CD14-positive monocyte (primary cell): ENCODE data around the gene ERGIC1. TPM values are rescaled to one million over a fixed set of nuclear protein-coding genes. Genes with fewer than 3 reads are reported as not detected.

Source experiments
- DNase-seq, 3 donors: peaks; one replicate each; pipeline ENCODE4 v3.0.0-alpha.2; 2011 to 2022
- H2AFZ ChIP-seq: 2 replicates; pipeline ENCODE4 v1.6.0; 2012; ENCODE audit warnings: mild to moderate bottlenecking, low read depth, low read length, inconsistent platforms; ENCODE audit not compliant: insufficient read depth, poor library complexity, severe bottlenecking
- H3K27ac ChIP-seq, 2 donors: 1 replicate in 1 of 2; 2 replicates in 1 of 2; pipeline ENCODE4 v1.5.1; 2012 to 2013; ENCODE audit warnings: low read length in 2 of 2, control low read depth in 1 of 2, inconsistent platforms in 1 of 2, low read depth in 1 of 2, mild to moderate bottlenecking in 1 of 2
- H3K27me3 ChIP-seq, 2 donors: one replicate each; pipeline versions ENCODE4 v1.6.0 to v1.6.1; 2011 to 2013; ENCODE audit warnings: low read length in 2 of 2; ENCODE audit not compliant: control insufficient read depth in 2 of 2, insufficient read depth in 2 of 2
- H3K36me3 ChIP-seq, 2 donors: replicated peaks in 1 of 2; 1 replicate in 1 of 2; 2 replicates in 1 of 2; pipeline versions ENCODE4 v1.5.1 to v1.6.1; 2012 to 2013; ENCODE audit warnings: low read length in 2 of 2, control low read depth in 1 of 2, inconsistent platforms in 1 of 2, mild to moderate bottlenecking in 1 of 2; ENCODE audit not compliant: insufficient read depth in 2 of 2, control insufficient read depth in 1 of 2
- H3K4me1 ChIP-seq, 2 donors: 1 replicate in 1 of 2; 2 replicates in 1 of 2; pipeline versions ENCODE4 v1.5.1 to v1.6.1; 2012 to 2013; ENCODE audit warnings: low read length in 2 of 2, control low read depth in 1 of 2, inconsistent platforms in 1 of 2, mild to moderate bottlenecking in 1 of 2, moderate library complexity in 1 of 2; ENCODE audit not compliant: insufficient read depth in 2 of 2, control insufficient read depth in 1 of 2
- H3K4me2 ChIP-seq: replicated peaks from 2 replicates; pipeline ENCODE3; 2012; ENCODE audit warnings: low read length, moderate library complexity, mild to moderate bottlenecking; ENCODE audit not compliant: poor library complexity, severe bottlenecking; ENCODE audit errors: extremely low read depth
- H3K4me3 ChIP-seq, 3 experiments: fragments of 200-600 bp in 1 of 3; sonication (generic) in 1 of 3; replicated peaks in 1 of 3; 1 replicate in 2 of 3; 2 replicates in 1 of 3; pipeline ENCODE4 v1.5.1; 2011 to 2013; ENCODE audit warnings: low read length in 3 of 3, mild to moderate bottlenecking in 3 of 3, control low read depth in 2 of 3, low read depth in 2 of 3, inconsistent platforms in 1 of 3, moderate library complexity in 1 of 3
- H3K79me2 ChIP-seq: 2 replicates; pipeline ENCODE4 v1.6.0; 2012; ENCODE audit warnings: mild to moderate bottlenecking, control low read depth, inconsistent platforms, low read length, moderate library complexity; ENCODE audit not compliant: insufficient read depth
- H3K9ac ChIP-seq: 2 replicates; pipeline ENCODE4 v1.6.0; 2017; ENCODE audit warnings: low read length, mild to moderate bottlenecking; ENCODE audit not compliant: insufficient read depth, poor library complexity, severe bottlenecking
- H3K9me3 ChIP-seq, 2 donors: replicated peaks in 1 of 2; 1 replicate in 1 of 2; 2 replicates in 1 of 2; pipeline versions ENCODE4 v1.5.1 to v1.6.1; 2012 to 2013; ENCODE audit warnings: low read length in 2 of 2, control low read depth in 1 of 2; ENCODE audit not compliant: control insufficient read depth in 1 of 2, insufficient read depth in 1 of 2
- H4K20me1 ChIP-seq: 2 replicates; pipeline ENCODE4 v1.6.0; 2012; ENCODE audit warnings: mild to moderate bottlenecking, low read length, control low read depth, moderate library complexity; ENCODE audit not compliant: insufficient read depth
- H3K27ac Mint-ChIP-seq, 7 donors: one replicate each; pipeline ENCODE4 v1.8.0; 2020; ENCODE audit warnings: mild to moderate bottlenecking in 7 of 7, mixed read lengths in 7 of 7, moderate library complexity in 6 of 7, inconsistent platforms in 2 of 7
- H3K27me3 Mint-ChIP-seq, 3 donors: one replicate each; pipeline ENCODE4 v1.8.0; 2021 to 2022; ENCODE audit warnings: low read depth in 3 of 3, mild to moderate bottlenecking in 3 of 3, mixed read lengths in 3 of 3, moderate library complexity in 3 of 3, inconsistent platforms in 1 of 3
- H3K36me3 Mint-ChIP-seq, 2 donors: one replicate each; pipeline ENCODE4 v1.8.0; 2020; ENCODE audit warnings: mixed read lengths in 2 of 2, inconsistent platforms in 1 of 2, mild to moderate bottlenecking in 1 of 2
- H3K4me1 Mint-ChIP-seq: one replicate; pipeline ENCODE4 v1.8.0; 2020; ENCODE audit warnings: mild to moderate bottlenecking, mixed read lengths
- H3K4me3 Mint-ChIP-seq, 2 donors: one replicate each; pipeline ENCODE4 v1.8.0; 2020; ENCODE audit warnings: mild to moderate bottlenecking in 2 of 2, mixed read lengths in 2 of 2, moderate library complexity in 1 of 2
- H3K9me3 Mint-ChIP-seq, 7 donors: one replicate each; pipeline ENCODE4 v1.8.0; 2020 to 2022; ENCODE audit warnings: mixed read lengths in 7 of 7, mild to moderate bottlenecking in 6 of 7, moderate library complexity in 6 of 7, inconsistent platforms in 2 of 7
- WGBS: methylation state at CpG from one replicate; pipeline ENCODE4 v1.1.5; 2013; ENCODE audit warnings: missing lambda C conversion rate; ENCODE audit not compliant: insufficient coverage; 5-methylcytosine and 5-hydroxymethylcytosine counted together
- intact Hi-C, 2 donors: fragments of 100-400 bp; cut with micrococcal nuclease; formaldehyde crosslinking; loops; one replicate each; pipeline versions ENCODE4 v1.15.0 to v1.15.1; 2023
- polyA plus RNA-seq, 3 donors: library from polyadenylated mRNA; depleted of rRNA in 1 of 3; unstranded in 2 of 3; stranded (reverse) in 1 of 3; fragments of 300-500 nt in 2 of 3; fragments of >200 nt in 1 of 3; fragmentation: Illumina TruSeq in 2 of 3; gene quantifications; 1 replicate in 2 of 3; 2 replicates in 1 of 3; pipeline ENCODE4 v1.2.3, GENCODE V29; 2012 to 2021
- TF ChIP-seq, protein P1 (sequence below): fragments of 200-600 bp; IDR thresholded peaks from one replicate; pipeline ENCODE4 v1.8.0; 2022; ENCODE audit warnings: antibody characterized with exemption, mild to moderate bottlenecking

Gene ERGIC1
- polyA plus RNA-seq, 3 donors: 28.3 to 76.2 (median 34.1) TPM

DNA sequence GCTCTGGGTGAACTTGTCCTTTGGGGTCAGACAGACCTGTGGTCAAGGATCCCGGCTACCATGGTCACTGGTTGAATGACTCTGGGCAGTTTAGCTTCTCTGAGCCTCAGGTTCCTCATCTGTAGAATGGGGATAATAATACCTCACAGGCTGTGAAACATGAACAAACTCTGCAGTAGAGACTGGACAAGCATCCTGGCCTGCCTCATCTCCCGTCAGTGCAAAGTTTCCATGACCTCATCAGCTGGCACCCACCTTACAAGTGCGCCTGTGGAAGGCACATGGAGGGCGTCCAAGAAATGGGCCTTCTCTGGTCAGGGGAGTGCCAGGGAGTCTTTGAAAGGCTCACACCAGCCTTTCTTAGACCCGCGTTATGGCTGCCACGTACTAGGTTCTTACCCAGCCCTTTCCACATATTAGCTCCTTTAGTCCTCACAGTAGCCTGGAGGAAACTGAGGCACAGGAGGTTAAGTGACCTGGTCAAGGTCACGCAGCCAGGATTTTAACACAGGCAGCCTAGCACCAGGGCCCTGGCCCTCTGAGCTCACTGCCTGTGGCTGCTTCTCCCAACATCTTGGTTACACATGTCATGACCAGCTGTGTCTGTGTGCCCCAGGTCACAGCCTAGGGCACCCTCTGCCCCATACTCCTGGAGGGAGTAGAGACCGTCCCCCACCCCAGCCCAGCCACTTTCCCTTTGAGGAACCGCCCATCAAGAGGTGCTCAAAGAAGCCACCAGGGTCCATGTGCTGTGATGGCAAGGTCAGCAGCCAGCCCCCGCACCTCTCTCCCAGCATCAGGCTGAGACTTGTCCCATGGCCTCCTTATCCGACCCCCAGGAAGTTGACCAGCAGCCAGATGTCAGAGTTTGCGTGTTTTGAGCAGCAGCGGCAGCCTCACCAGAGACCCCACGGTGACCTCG is 85.7 kb downstream of the ERGIC1 start:
- intact Hi-C loops: loop anchor here in 1 of 2 donors (10.0 kb wide), 1 partner anchor 445 kb away; no protein-coding TSS in a partner anchor
- Histone ChIP-seq H2AFZ (no peak overlapping the region), H4K20me1 (no peaks in the 10 kb centered on the region), H3K4me3 (no peak overlapping the region), H3K27ac (no peak overlapping the region), H3K27me3 (no peaks in the 10 kb centered on the region), H3K4me2 (no peak overlapping the region), H3K79me2 (no peaks in the 10 kb centered on the region), H3K36me3 (peaks cover 34 to 65% of the 10 kb centered on the region in 2 donors), H3K4me1 (no peaks in the 10 kb centered on the region), H3K9ac (no peak overlapping the region), H3K9me3 (no peaks in the 10 kb centered on the region)
- Mint-ChIP-seq H3K4me1 (peaks cover 4% of the 10 kb centered on the region), H3K27me3 (peaks cover 0 to 4% (median 0%) of the 10 kb centered on the region in 3 donors), H3K27ac (no peak overlapping the region), H3K9me3 (peaks cover 0 to 4% (median 0%) of the 10 kb centered on the region in 7 donors), H3K4me3 (no peak overlapping the region), H3K36me3 (peaks cover 69 to 77% of the 10 kb centered on the region in 2 donors)
- WGBS: 94% methylated on average over 15 of the region's 16 CpGs
- no peak for DNase-seq
- TF ChIP-seq, protein P1, sequence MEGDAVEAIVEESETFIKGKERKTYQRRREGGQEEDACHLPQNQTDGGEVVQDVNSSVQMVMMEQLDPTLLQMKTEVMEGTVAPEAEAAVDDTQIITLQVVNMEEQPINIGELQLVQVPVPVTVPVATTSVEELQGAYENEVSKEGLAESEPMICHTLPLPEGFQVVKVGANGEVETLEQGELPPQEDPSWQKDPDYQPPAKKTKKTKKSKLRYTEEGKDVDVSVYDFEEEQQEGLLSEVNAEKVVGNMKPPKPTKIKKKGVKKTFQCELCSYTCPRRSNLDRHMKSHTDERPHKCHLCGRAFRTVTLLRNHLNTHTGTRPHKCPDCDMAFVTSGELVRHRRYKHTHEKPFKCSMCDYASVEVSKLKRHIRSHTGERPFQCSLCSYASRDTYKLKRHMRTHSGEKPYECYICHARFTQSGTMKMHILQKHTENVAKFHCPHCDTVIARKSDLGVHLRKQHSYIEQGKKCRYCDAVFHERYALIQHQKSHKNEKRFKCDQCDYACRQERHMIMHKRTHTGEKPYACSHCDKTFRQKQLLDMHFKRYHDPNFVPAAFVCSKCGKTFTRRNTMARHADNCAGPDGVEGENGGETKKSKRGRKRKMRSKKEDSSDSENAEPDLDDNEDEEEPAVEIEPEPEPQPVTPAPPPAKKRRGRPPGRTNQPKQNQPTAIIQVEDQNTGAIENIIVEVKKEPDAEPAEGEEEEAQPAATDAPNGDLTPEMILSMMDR: no peak

DNA sequence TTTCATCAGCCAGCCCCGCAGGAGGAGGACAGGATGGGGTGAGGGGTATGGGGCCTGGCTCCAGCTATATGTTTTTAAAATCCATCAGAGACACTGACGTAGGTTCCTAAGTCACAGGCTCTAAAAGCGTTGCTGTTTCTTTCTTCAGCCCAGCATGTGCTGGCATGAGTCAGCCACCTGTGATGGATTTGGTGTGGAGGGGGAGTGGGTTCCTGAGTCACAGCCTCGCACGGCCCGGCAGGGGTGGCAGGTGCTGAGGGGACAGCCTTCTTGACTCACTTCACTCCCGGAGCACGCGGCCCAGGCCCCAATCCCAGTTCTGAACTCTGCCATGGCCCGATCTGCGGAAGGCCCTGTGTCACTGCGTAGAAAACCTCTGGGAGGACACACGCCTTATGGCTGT is 86.4 kb downstream of the ERGIC1 start:
- Histone ChIP-seq H3K79me2 (no peaks in the 10 kb centered on the region), H2AFZ (no peak overlapping the region), H3K4me2 (no peak overlapping the region), H3K27ac (no peak overlapping the region), H3K9ac (no peak overlapping the region), H3K36me3 (peaks cover 27 to 58% of the 10 kb centered on the region in 2 donors), H3K27me3 (no peaks in the 10 kb centered on the region), H3K9me3 (no peaks in the 10 kb centered on the region), H4K20me1 (no peaks in the 10 kb centered on the region), H3K4me1 (no peaks in the 10 kb centered on the region), H3K4me3 (no peak overlapping the region)
- peaks cover 65 to 73% of the 10 kb centered on the region in 2 donors for H3K36me3 Mint-ChIP-seq
- H3K4me3 Mint-ChIP-seq: no peak overlapping the region
- intact Hi-C loops: loop anchor here in 1 of 2 donors (10.0 kb wide), 1 partner anchor 446 kb away; no protein-coding TSS in a partner anchor
- peaks cover 0 to 4% (median 0%) of the 10 kb centered on the region in 3 donors for H3K27me3 Mint-ChIP-seq
- TF ChIP-seq, protein P1: no peak
- peak overlapping the region in 1 of 7 donors; percentile 26 for H3K27ac Mint-ChIP-seq
- peaks cover 0 to 4% (median 0%) of the 10 kb centered on the region in 7 donors for H3K9me3 Mint-ChIP-seq
- DNase-seq: no peak
- H3K4me1 Mint-ChIP-seq: peaks cover 7% of the 10 kb centered on the region
- 91% methylated on average over 10 of the region's 13 CpGs for WGBS
